Superior temporal gyrus (tissue), 1 donor: Measurements from ENCODE around the gene ZNF609.
"Not testable (repeated sequence)": the region's sequence is repeated elsewhere in the genome, so short reads cannot be mapped to it uniquely, and the experiment has no call there.

Experiments used
- DNase-seq: peaks from one replicate; pipeline ENCODE4 v3.0.0-alpha.2; 2016; ENCODE audit errors: extremely low spot score

The ZNF609 gene

GRCh38 chr15:64586259-64586870 lies 126.0 kb downstream of the ZNF609 start:
- DNase-seq = no peak

GRCh38 chr15:64586984-64587383 lies 126.6 kb downstream of the ZNF609 start:
- DNase-seq = no peak

- no peak for DNase-seq
Observed at GRCh38 chr15:64589435-64590084, 129.2 kb downstream of the ZNF609 start.

- not testable (repeated sequence) for DNase-seq
Observed at GRCh38 chr15:64592845-64593244, 132.5 kb downstream of the ZNF609 start.

DNA sequence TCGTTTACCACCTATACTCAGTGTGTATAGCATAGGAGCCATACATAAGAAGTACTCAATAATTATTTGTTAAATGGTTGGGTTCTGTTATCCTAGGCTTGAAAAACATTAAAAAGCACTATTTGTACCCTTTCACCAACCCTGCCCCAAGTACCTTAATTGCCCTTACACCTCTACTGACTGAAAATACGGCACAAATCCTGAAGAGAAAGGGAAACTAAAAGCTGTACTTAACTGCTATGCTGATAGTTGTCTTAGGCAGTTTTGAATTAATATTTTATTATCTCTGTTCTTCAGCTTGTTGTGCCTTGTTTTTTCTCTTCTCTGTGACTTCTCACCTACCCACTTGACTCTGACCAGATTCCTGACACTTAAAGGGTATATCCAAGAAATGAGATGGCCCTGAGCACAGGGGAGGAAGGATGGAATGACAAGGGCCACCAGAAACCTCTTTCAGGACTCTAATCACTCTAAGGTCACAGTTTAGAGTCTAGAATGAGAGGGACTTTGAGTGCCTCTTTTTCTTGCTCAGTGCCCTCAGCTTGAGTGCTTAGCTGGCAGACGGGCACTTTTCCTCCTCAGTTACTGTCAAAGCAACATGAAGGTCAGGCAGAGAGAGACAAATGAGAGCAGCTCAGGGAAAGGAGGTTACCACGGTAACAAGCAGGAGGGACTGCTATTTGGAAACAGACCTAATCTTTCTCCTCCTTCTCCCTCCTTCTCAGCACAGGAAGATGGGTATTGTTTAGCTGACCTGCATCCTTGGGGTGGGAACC lies 136.5 kb downstream of the ZNF609 start:
- no peak for DNase-seq

- no peak for DNase-seq
Observed at GRCh38 chr15:64597477-64597822, 137.1 kb downstream of the ZNF609 start.

DNA sequence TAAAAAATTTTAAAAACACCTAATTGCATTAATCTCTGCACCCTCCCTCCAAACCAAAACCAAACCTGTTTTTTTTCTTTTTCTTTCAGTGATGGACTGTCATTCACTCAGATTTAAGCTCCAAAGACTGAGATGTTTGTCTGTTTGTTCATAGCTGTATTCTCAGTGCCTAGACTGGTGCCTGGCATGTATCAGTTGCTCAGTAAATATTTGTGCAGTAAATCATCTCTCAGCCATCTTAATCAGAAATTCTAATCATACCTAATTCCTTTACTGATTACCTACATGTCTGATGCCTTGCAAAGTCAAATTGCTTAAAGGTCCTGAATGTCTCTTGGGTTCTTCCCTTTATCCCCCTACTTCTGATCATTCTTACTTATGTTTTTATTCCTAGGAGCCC lies 138.8 kb downstream of the ZNF609 start:
- no peak for DNase-seq

DNA sequence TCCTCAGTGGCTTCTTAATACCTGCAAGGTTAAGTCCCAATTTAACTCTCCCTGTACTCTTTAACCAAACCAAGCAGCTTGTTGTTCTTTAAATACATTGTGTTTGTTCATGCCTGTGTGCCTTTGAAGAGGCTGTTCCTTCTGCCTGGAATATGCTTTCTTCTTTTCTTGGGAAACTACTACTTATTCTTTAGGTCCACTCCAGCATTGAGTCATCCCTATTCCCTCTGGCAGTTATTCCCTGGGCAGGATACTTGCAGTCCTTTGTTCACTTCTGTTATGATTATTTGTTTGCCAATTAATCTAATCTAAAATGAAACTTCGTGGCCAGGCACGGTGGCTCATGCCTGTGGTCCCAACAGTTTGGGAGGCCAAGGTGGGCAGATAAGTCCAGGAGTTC lies 139.3 kb downstream of the ZNF609 start:
- no peak for DNase-seq

- no peak for DNase-seq
Observed at GRCh38 chr15:64600794-64601193, 140.4 kb downstream of the ZNF609 start.

- DNase-seq = no peak
Observed at GRCh38 chr15:64604319-64604718, 143.9 kb downstream of the ZNF609 start.

- DNase-seq = not testable (repeated sequence)
Observed at GRCh38 chr15:64607416-64607815, 147.0 kb downstream of the ZNF609 start.

DNA sequence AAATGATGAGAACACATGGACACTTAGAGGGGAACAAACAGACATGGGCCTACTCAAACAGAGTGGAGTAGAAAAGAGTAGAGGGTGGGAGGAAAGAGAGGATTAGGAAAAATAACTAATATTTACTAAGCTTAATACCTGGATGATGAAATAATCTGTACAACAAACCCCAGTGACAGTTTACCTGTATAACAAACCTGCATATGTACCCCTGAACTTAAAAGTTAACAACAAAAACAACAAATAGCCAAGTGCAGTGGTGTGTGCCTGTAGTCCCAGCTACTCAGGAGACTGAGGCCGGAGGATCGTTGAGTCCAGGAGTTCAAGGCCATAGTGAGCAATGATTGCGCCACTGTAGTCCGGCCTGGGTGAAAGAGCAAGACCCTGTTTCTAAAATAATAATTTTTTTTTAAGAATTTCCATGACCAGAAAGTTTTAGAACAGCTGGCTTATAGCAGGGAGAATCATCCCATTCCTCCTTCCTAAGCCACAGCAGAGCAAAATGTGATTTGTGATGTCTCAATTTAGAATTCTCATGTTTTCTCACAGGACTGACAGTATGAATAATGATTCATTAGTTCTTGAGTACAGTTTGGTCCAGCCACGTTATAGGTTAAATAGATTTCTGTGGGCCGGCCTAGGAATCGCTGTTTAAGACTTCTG lies 150.0 kb downstream of the ZNF609 start:
- DNase-seq = no peak

- DNase-seq = no peak
Observed at GRCh38 chr15:64611085-64611725, 150.8 kb downstream of the ZNF609 start.

DNA sequence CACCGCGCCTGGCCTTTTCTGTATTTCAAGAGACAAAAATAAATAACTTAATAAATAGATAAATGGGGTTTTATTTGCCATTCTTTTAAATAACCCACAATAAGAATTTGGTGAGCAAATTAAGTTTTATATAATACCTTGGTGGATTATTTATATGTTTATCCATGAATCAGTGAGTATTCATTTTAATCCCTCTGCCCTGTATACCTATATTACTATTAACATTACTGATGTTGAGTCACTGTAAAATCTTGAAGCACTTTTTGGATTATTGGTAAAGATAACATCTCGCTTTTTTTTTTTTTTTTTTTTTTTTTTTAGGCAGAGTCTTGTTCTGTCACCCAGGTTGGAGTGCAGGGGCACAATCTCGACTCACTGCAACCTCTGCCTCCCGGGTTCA lies 154.1 kb downstream of the ZNF609 start:
- DNase-seq = no peak

GRCh38 chr15:64617727-64618126 lies 157.3 kb downstream of the ZNF609 start:
- DNase-seq = no peak

DNA sequence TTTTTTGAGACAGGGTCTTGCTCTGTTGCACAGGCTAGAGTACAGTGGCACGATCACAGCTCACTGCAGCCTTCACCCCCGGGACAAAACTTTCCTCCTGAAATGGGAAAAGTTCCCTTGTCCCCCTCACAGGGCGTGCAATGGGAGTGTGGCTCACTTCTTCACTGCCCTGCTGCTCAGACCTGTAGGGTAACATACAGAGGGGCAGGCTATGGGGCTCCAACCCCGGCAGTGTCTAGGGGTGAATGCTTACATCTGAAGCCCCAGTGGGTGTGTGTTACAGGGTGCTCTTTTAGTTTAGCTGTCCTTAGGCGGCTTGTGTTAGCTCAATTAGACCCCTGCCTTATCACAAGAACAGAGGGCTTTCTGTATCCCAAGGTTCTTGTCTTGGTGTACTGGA lies 157.8 kb downstream of the ZNF609 start:
- no peak for DNase-seq

DNA sequence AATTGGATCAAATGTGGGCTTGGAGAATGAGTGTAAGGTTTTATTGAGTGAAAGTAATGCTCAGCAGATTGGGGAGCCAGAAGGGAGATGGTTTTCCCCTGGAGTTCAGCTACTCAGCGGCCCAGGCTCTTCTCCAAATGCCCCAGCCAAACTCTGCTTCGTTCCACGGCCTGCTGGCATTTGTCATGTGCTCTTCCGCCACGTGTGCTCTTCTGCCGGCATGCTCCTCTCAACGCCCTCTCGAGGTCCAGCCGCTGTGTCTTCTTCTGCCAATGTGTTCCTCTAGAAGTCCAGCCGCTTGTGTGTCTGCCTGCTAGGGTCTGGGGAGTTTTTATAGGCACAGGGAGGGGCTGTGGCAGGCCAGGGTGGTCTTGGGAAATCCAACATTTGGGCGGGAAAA lies 158.2 kb downstream of the ZNF609 start:
- no peak for DNase-seq

- no peak for DNase-seq
Observed at GRCh38 chr15:64619880-64620839, 159.8 kb downstream of the ZNF609 start.

GRCh38 chr15:64621056-64621455 lies 160.7 kb downstream of the ZNF609 start:
- no peak for DNase-seq

DNA sequence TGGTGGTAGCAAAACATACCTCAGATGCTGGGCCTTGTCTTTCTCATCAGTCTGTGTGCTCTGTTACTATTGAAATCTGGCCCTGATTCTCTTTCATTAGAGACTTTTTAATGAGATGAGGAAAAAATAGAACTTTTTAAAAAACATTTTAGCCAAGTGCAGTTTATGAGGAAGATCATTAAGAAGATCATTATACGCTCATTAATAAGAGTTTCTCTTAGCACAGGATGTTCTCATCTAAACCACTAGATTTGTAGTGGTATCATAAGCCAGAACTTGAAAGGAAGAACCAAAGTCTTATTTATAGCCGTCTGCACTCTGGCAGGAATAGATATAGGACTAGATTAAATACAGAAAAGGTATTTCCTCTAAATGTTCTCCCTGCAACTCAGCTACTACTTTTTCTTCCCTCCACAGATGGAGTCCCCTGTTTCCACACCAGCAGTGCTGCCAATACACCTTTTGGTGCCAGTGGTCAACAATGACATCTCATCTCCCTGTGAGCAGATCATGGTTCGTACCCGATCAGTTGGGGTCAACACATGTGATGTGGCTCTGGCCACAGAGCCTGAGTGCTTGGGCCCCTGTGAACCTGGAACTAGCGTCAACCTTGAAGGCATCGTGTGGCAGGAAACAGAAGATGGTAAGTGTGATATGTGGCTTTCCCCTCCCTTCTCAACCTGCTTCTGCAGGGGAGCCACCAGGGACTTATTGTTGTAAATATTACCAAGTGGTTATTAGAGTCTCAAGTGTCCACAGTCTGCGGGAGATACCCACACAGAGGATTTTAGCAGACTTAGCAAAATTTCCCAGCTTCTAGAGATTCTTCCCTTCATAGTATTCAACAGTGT lies 162.3 kb downstream of the ZNF609 start:
- no peak for DNase-seq
